Brain microvascular endothelial cell (primary cell): ENCODE measurements around the gene GREB1.
"Not testable (repeated sequence)": the region's sequence is repeated elsewhere in the genome, so short reads cannot be mapped to it uniquely, and the experiment has no call there.

Experiments
- DNase-seq: peaks from one replicate; pipeline ENCODE4 v3.0.0-alpha.2; 2020
- H3K27ac ChIP-seq: fragments of 250-450 bp; sonication (Bioruptor Pico); 2 replicates; pipeline ENCODE4 v1.5.1; 2020; ENCODE audit warnings: mild to moderate bottlenecking, moderate library complexity
- H3K27me3 ChIP-seq: fragments of 250-450 bp; sonication (Bioruptor Pico); replicated peaks from 2 replicates; pipeline ENCODE4 v1.5.1; 2020; ENCODE audit warnings: mild to moderate bottlenecking
- H3K36me3 ChIP-seq: fragments of 250-450 bp; sonication (Bioruptor Pico); replicated peaks from 2 replicates; pipeline ENCODE4 v1.5.1; 2020; ENCODE audit warnings: mild to moderate bottlenecking
- H3K4me3 ChIP-seq: 2 replicates; pipeline ENCODE4 v1.5.1; 2011; ENCODE audit warnings: low read depth, mild to moderate bottlenecking, control low read depth, low read length, moderate library complexity
- in situ Hi-C: cut with HindIII; loops from 2 replicates; pipeline ENCODE4 v1.10.0; 2017; ENCODE audit warnings: low sequenced_read_pairs, low pct_ligation_motif_present
- TF ChIP-seq, protein P1 (sequence below): IDR thresholded peaks from 2 replicates; pipeline ENCODE4 v1.5.1; 2011; ENCODE audit warnings: low read depth, mild to moderate bottlenecking, moderate library complexity, low read length, control low read depth, inconsistent platforms; ENCODE audit errors: missing control alignments

Gene GREB1

GRCh38 chr2:11657646-11658045 lies 123.8 kb downstream of the GREB1 start:
- Histone ChIP-seq H3K36me3 (no peaks in the 10 kb centered on the region), H3K27me3 (peaks cover 8% of the 10 kb centered on the region), H3K27ac (no peak overlapping the region), H3K4me3 (no peak overlapping the region)
- in situ Hi-C loops, result no loop called here
- TF ChIP-seq, protein P1, sequence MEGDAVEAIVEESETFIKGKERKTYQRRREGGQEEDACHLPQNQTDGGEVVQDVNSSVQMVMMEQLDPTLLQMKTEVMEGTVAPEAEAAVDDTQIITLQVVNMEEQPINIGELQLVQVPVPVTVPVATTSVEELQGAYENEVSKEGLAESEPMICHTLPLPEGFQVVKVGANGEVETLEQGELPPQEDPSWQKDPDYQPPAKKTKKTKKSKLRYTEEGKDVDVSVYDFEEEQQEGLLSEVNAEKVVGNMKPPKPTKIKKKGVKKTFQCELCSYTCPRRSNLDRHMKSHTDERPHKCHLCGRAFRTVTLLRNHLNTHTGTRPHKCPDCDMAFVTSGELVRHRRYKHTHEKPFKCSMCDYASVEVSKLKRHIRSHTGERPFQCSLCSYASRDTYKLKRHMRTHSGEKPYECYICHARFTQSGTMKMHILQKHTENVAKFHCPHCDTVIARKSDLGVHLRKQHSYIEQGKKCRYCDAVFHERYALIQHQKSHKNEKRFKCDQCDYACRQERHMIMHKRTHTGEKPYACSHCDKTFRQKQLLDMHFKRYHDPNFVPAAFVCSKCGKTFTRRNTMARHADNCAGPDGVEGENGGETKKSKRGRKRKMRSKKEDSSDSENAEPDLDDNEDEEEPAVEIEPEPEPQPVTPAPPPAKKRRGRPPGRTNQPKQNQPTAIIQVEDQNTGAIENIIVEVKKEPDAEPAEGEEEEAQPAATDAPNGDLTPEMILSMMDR, result no peak
- DNase-seq, result no peak

GRCh38 chr2:11658208-11659114 lies 124.6 kb downstream of the GREB1 start:
- H3K27me3 ChIP-seq, result peaks cover 8% of the 10 kb centered on the region
- no peak overlapping the region for H3K4me3 ChIP-seq
- TF ChIP-seq, protein P1, result no peak
- DNase-seq, result no peak
- no peak overlapping the region for H3K27ac ChIP-seq
- in situ Hi-C loops, result no loop called here
- H3K36me3 ChIP-seq, result no peaks in the 10 kb centered on the region

DNA sequence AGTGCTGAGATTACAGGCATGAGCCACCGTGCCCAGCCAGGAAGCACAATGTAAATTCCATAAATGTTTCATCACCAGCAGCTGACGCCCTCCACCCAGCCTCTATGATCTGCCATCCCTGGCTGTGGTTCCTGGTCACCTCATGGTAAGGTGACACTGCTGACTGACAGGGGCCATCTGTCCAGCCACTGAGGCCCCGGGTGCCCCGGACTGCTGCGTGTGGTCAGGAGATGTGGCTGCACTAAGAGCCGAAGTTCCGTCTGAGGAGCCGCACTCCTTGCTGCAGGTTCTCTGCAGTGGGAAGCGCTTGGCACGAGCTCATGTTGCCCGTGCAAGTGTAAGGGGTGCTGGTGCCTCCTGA lies 125.2 kb downstream of the GREB1 start:
- in situ Hi-C loops, result no loop called here
- no peak overlapping the region for H3K27ac ChIP-seq
- no peak overlapping the region for H3K4me3 ChIP-seq
- TF ChIP-seq, protein P1, result no peak
- peaks cover 8% of the 10 kb centered on the region for H3K27me3 ChIP-seq
- no peak for DNase-seq
- H3K36me3 ChIP-seq, result no peaks in the 10 kb centered on the region

DNA sequence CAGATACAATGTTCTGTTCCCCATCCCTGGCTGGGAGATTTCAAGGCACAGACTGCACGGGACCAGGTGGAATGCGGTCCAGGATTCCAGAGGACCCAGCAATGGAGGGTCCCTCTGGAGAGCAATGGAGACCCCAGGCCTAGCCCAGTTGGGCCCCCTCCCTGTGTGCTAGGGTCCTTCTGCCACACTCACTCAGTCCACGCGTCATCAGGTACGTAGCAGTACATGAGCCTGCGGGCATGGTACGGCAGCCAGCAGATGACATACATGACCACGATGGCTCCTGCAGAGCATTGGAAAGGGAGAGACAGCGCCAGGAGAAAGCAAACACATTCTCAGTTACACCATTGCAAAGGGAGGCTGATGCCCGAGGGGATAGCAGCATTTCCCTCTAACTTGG lies 126.0 kb downstream of the GREB1 start:
- Histone ChIP-seq H3K27me3 (peaks cover 8% of the 10 kb centered on the region), H3K27ac (no peak overlapping the region), H3K4me3 (no peak overlapping the region), H3K36me3 (no peaks in the 10 kb centered on the region)
- TF ChIP-seq, protein P1, result no peak
- no peak for DNase-seq
- in situ Hi-C loops, result no loop called here

GRCh38 chr2:11660396-11660795 lies 126.6 kb downstream of the GREB1 start:
- in situ Hi-C loops, H3K27me3 ChIP-seq, DNase-seq, H3K36me3 ChIP-seq, H3K4me3 ChIP-seq, H3K27ac ChIP-seq: not testable (repeated sequence)

- no peak overlapping the region for H3K4me3 ChIP-seq
- TF ChIP-seq, protein P1, result no peak
- no peak overlapping the region for H3K27ac ChIP-seq
- H3K36me3 ChIP-seq, result no peaks in the 10 kb centered on the region
- peaks cover 8% of the 10 kb centered on the region for H3K27me3 ChIP-seq
- in situ Hi-C loops, result no loop called here
- no peak for DNase-seq
These were observed 128.1 kb downstream of the GREB1 start for GRCh38 chr2:11661891-11662435.
